ENCODE data around the gene ADISSP.

- TF ChIP-seq CTCF (IDR thresholded peaks at IDR 0.05 in 4 of 5, conservative IDR thresholded peaks at IDR 0.05 in 1 of 5) = no peak
- no peak for TF ChIP-seq POLR2A (IDR thresholded peaks at IDR 0.05)
Observed at GRCh38 chr20:3788685-3789155, 21.2 kb upstream of the ADISSP start.
